ENCODE data around the gene CACNA1C.

The CACNA1C gene

DNA sequence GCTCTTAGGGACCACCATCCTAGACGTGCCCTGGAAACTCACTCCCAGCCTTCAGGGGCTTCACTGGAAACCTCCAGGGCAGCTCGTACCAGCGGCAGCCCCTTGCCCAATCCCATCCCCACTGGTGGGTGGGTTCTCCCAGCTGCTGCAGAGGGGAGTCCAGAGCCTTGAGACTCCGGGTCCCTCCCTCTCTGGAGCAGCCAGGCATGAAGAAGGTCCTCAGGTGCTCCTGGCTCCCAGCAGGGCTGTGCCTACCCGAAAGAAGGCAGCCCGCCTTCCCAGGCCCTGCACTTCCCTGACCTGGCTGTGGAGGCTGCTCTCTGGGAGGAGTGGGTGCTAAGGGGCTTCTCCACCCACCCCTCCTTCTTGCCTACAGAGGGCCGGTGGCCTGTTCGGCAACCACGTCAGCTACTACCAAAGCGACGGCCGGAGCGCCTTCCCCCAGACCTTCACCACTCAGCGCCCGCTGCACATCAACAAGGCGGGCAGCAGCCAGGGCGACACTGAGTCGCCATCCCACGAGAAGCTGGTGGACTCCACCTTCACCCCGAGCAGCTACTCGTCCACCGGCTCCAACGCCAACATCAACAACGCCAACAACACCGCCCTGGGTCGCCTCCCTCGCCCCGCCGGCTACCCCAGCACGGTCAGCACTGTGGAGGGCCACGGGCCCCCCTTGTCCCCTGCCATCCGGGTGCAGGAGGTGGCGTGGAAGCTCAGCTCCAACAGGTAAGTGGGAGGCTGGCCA, 626.5 kb downstream of the CACNA1C start:
- H3K9me3 ChIP-seq (ENCODE audit: control insufficient read depth, insufficient read depth, low read length) = no peaks in the 10 kb centered on the region
- H4K20me1 ChIP-seq (ENCODE audit: control insufficient read depth, insufficient read depth, low read depth, low read length) = no peaks in the 10 kb centered on the region
- no peaks in the 10 kb centered on the region for H3K4me1 ChIP-seq (ENCODE audit: control insufficient read depth, low read length)
- H3K27ac ChIP-seq (ENCODE audit: low read depth, low read length) = no peak overlapping the region
- no peak for TF ChIP-seq CTCF (IDR thresholded peaks at IDR 0.05; ENCODE audit: low read depth, low read length, poor library complexity, severe bottlenecking)
- TF ChIP-seq EZH2phosphoT487 (IDR thresholded peaks at IDR 0.05; ENCODE audit: borderline replicate concordance, low read length) = no peak
- H3K4me3 ChIP-seq (ENCODE audit: low read length) = no peak overlapping the region
- no peaks in the 10 kb centered on the region for H3K27me3 ChIP-seq (ENCODE audit: control insufficient read depth, low read length)
- H3F3A ChIP-seq (ENCODE audit: control insufficient read depth, insufficient read depth) = no peaks in the 10 kb centered on the region
- no peaks in the 10 kb centered on the region for H3K9me2 ChIP-seq (replicated peaks; ENCODE audit: control insufficient read depth, low read length)
- no peak overlapping the region for H3K4me2 ChIP-seq (ENCODE audit: low read length)
- H3K79me2 ChIP-seq (ENCODE audit: control insufficient read depth, low read length) = no peaks in the 10 kb centered on the region
- no peaks in the 10 kb centered on the region for H3K36me3 ChIP-seq (ENCODE audit: control insufficient read depth, low read length)

- Histone ChIP-seq H4K20me1 (ENCODE audit: control insufficient read depth, insufficient read depth, low read depth, low read length) (no peaks in the 10 kb centered on the region), H3K79me2 (ENCODE audit: control insufficient read depth, low read length) (no peaks in the 10 kb centered on the region), H3K27me3 (ENCODE audit: control insufficient read depth, low read length) (no peaks in the 10 kb centered on the region), H3K9me3 (ENCODE audit: control insufficient read depth, insufficient read depth, low read length) (no peaks in the 10 kb centered on the region), H3K4me3 (ENCODE audit: low read length) (no peak overlapping the region), H3K27ac (ENCODE audit: low read depth, low read length) (no peak overlapping the region), H3K4me1 (ENCODE audit: control insufficient read depth, low read length) (no peaks in the 10 kb centered on the region), H3K4me2 (ENCODE audit: low read length) (no peak overlapping the region), H3K36me3 (ENCODE audit: control insufficient read depth, low read length) (no peaks in the 10 kb centered on the region), H3F3A (ENCODE audit: control insufficient read depth, insufficient read depth) (no peaks in the 10 kb centered on the region), H3K9me2 (replicated peaks; ENCODE audit: control insufficient read depth, low read length) (no peaks in the 10 kb centered on the region)
- TF ChIP-seq CTCF (IDR thresholded peaks at IDR 0.05; ENCODE audit: low read depth, low read length, poor library complexity, severe bottlenecking) = no peak
- no peak for TF ChIP-seq EZH2phosphoT487 (IDR thresholded peaks at IDR 0.05; ENCODE audit: borderline replicate concordance, low read length)
Observed at GRCh38 chr12:2679816-2680675, 627.3 kb downstream of the CACNA1C start.

GRCh38 chr12:2680676-2681039, 627.9 kb downstream of the CACNA1C start:
- Histone ChIP-seq H4K20me1 (ENCODE audit: control insufficient read depth, insufficient read depth, low read depth, low read length) (no peaks in the 10 kb centered on the region), H3K4me2 (ENCODE audit: low read length) (no peak overlapping the region), H3K9me3 (ENCODE audit: control insufficient read depth, insufficient read depth, low read length) (no peaks in the 10 kb centered on the region), H3K4me1 (ENCODE audit: control insufficient read depth, low read length) (no peaks in the 10 kb centered on the region), H3K27ac (ENCODE audit: low read depth, low read length) (no peak overlapping the region), H3K27me3 (ENCODE audit: control insufficient read depth, low read length) (no peaks in the 10 kb centered on the region), H3F3A (ENCODE audit: control insufficient read depth, insufficient read depth) (no peaks in the 10 kb centered on the region), H3K79me2 (ENCODE audit: control insufficient read depth, low read length) (no peaks in the 10 kb centered on the region), H3K9me2 (replicated peaks; ENCODE audit: control insufficient read depth, low read length) (no peaks in the 10 kb centered on the region), H3K36me3 (ENCODE audit: control insufficient read depth, low read length) (no peaks in the 10 kb centered on the region), H3K4me3 (ENCODE audit: low read length) (no peak overlapping the region)
- no peak for TF ChIP-seq EZH2phosphoT487 (IDR thresholded peaks at IDR 0.05; ENCODE audit: borderline replicate concordance, low read length)
- no peak for TF ChIP-seq CTCF (IDR thresholded peaks at IDR 0.05; ENCODE audit: low read depth, low read length, poor library complexity, severe bottlenecking)

Data from DOHH2 (cell line).